ENCODE results near the gene TUBE1. TPM values are rescaled to one million over a fixed set of nuclear protein-coding genes. Genes with fewer than 3 reads are reported as not detected.
"Not testable (repeated sequence)": the region's sequence is repeated elsewhere in the genome, so short reads cannot be mapped to it uniquely, and the experiment has no call there.

The TUBE1 gene
- 50.9 TPM for total RNA-seq

GRCh38 chr6:112087136-112087911 lies at the start of gene TUBE1, which contains the start of gene FAM229B:
Gene TUBE1 (minus strand): TSS chr6:112087482. CDS start chr6:112087434, 48 bp downstream.
Gene FAM229B (plus strand): TSS chr6:112087591. CDS start chr6:112099284, 11,693 bp downstream.
- DNase-seq = peak; percentile 98

GRCh38 chr6:112130878-112131277 lies 43.6 kb upstream of the TUBE1 start:
- no peak for DNase-seq

DNA sequence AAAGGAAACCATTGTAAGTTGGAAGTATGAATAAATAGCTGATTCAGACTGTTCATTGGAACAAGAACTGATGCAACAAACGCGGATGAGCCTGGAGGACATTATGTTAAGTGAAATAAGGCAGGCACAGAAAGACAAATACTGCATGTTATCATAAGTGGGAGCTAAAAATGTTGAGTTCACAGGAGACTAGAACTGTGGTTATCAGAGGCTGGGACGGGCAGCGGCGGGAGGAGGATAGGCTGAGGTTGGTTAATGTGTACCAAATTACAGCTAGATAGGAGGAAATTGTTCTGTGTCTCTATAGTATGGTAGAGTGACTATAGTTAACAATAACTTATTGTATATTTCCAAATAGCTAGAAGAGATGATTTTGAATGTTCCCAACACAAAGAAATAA lies 40.9 kb upstream of the TUBE1 start:
- no peak for DNase-seq

DNA sequence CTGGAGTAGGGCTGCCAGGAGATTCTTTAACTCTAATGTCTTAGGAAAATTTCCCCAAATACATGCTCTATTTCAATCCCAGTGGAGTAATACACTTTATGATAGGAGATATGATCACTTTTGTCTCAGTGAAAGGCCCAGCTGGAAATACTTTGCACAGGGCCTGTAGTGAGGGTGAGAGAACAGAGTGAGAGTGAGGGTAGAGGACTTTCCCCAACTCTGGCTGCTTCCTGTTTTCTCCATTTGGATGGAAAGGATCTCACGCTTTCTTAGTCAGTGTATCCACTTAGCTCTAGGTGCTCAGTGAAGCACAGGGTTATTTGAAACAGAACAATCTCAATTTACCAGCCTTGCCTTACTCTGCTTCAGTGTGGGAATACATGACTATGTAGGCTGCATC lies 36.7 kb upstream of the TUBE1 start:
- no peak for DNase-seq

DNA sequence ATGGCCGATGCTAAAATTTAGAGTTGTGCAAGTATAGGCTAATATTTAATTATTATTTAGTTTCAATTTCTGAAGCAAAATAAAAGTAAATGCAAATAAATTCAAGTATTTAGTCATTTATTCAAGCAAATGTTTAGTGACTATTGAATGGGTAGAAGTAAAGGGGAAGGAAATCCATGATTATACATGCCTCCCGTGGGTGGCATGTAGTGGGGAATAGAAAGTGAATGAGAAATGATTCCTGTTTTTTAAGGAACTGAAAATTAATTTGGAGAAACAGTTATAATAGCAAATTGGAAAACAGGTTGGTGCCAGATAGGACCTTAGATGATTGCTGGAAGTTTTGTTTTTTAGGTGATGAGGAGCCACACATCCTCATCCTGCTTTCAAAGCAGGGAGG lies 35.5 kb upstream of the TUBE1 start:
- no peak for DNase-seq

- DNase-seq = no peak
Observed at GRCh38 chr6:112118034-112118433, 30.8 kb upstream of the TUBE1 start.

DNA sequence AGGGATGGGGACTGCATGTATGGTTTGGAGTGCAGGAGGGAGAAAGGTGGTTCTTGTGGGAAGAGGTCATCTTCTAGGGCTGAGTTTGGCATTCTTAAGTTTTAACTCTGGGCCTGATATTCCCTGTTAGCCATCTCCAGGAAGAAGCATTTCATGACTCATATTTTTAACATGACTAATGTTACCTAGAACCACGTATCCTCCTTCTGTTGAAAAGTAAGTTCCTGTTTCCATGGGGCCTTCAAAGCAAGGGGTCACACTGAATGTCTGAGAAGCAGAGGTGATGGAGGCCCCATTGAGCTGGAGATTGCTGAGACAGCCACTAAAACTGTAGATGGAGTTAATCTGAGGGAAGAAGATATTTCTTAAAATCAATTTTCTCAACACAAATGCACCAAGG lies 30.3 kb upstream of the TUBE1 start:
- no peak for DNase-seq

DNA sequence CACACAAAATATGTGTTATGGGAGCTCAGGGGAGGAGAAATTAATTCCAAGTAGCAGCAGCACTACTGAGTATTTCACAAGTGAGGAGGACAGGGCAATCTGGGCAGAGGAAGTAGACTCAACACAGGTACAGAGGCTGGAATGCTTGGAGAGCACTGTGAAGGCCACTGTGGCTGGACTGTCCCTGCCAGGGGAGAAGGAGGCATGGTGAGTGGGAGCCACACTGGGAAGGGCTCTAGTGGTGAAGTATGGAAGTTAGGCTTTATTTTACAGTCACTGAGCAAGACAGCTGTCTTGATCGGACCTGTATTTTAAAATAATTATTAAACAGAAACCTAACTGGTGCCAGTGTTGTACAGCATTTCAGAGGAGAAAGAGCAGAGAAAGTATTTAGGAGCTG lies 28.9 kb upstream of the TUBE1 start:
- DNase-seq = no peak

DNA sequence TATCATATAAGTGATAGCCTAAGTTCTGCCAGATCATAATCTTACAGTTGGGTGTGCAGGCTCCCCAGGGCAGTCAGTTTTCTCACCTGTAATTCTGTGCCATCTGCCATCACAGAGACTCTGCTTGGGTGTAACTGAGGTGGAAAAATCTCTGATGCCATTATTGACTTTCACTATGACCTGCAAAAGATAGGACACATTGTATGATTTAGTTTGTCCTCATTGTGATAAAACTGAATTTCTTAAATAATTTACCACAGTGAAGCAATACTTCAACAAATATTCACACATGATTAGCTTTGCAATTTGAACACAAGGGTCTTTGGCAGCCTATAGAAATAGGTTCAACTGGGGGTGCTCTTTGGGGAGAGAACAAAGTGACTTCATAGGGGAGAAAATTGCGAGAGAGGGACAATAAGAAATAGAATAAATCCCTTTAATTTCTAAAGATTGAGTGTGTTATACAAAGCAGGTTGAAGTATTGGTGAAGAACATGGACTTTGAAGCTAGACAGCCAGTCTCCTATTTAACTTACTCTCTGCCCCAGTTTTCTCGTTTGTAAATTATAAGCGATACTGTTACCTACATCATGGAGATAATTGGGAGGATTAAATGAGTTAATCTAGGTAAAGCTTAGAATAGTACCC lies 27.4 kb upstream of the TUBE1 start:
- no peak for DNase-seq

GRCh38 chr6:112113918-112114317 lies 26.6 kb upstream of the TUBE1 start:
- DNase-seq = no peak

GRCh38 chr6:112113431-112113830 lies 26.1 kb upstream of the TUBE1 start:
- DNase-seq = peak; percentile 88

- peak; percentile 59 for DNase-seq
Observed at GRCh38 chr6:112109262-112109661, 22.0 kb upstream of the TUBE1 start.

- no peak for DNase-seq
Observed at GRCh38 chr6:112106562-112106961, 19.3 kb upstream of the TUBE1 start.

GRCh38 chr6:112106026-112106425 lies 18.7 kb upstream of the TUBE1 start:
- DNase-seq = not testable (repeated sequence)

DNA sequence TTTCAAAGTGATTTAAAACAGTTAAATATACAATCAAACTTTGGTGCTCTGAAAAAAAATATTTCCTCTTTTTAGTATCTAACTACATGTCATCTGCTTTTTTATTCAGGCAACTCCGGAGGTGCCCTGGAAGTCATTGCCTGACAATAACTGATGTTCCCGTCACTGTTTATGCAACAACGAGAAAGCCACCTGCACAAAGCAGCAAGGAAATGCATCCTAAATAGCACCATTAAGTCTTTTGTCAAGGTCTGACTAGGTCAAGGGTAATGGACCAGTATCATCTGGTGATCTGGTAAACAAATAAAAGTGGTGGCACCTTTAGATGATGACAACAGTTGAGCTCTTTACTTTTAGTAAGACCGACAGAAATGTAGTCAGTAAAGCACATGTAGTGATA lies 13.3 kb upstream of the TUBE1 start:
- DNase-seq = no peak

DNA sequence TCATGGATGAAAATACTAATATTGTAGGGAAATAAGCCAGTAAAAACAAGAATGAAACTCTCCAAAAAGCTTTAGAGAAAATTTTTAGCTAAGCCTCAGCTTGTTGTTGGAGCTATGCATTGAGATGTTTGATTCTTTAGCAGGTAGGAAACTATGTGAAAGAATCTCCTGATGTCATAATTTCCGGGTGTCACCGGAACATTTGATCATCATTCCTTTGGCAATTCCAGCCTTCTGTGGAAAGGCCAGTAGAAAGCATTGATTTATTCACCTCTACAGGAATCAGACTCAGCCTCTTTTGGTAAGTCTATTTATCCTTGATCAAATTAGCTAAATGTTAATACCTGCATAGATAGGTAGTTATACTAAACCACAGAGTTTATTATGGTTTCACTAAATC lies 9.6 kb upstream of the TUBE1 start:
- no peak for DNase-seq

DNA sequence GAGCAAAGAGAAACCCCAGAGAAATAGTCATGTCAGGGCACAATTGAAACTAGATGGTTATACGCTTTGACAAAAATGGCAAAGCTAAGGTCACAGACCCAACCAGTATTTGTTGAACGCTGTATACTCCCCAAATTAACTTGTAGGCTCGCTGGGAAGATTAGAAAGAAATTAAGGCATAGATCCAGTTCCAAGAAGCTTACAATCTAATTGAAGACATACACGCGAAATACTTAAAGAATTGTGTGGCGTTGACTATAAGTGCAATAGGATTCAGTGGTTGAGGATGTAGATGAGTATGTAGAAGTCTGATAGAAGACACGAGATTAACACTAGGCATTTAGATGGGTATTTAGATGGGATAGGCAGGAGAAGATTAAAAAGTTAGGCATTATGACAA lies 634 bp upstream of the TUBE1 start:
- no peak for DNase-seq

GRCh38 chr6:112086744-112087135 lies 542 bp downstream of the TUBE1 start:
- DNase-seq = peak; percentile 72

- DNase-seq = no peak
Observed at GRCh38 chr6:112085286-112086065, 1.8 kb downstream of the TUBE1 start.

DNA sequence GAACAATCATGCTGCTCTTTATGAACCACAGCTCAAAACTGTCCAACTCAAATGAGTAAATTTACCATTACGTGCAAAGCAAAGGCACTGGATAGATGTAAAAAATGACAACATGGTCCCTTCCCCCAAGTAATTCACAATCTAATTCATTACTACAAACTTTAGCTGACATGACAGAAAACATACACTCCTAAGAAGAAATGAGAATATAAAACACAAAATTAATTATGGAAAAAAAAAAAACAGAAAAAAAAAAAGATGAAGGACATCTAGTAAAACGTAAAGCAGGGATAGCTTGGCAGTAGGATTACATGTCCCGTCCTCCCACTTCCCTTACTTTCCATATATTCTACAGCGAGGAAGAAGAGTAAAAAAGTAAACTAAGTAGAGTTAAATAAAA lies 5.7 kb downstream of the TUBE1 start:
- no peak for DNase-seq

GRCh38 chr6:112066606-112067005 lies 20.7 kb downstream of the TUBE1 start:
- no peak for DNase-seq

GRCh38 chr6:112065426-112065986 lies 21.8 kb downstream of the TUBE1 start:
- no peak for DNase-seq

GRCh38 chr6:112062966-112063365 lies 24.3 kb downstream of the TUBE1 start:
- no peak for DNase-seq

All from tongue (tissue), 2 donors.